ENCODE results near the gene STRIP1.

STRIP1 gene

GRCh38 chr1:110038271-110038670 lies 3.8 kb downstream of the STRIP1 start:
- no peak overlapping the region for H3K4me3 Mint-ChIP-seq
- peaks cover 54% of the 10 kb centered on the region for H3K36me3 Mint-ChIP-seq (ENCODE audit: low read depth)
- peaks cover 19% of the 10 kb centered on the region for H3K4me1 Mint-ChIP-seq

GRCh38 chr1:110039641-110040040 lies 5.2 kb downstream of the STRIP1 start:
- Mint-ChIP-seq H3K36me3 (ENCODE audit: low read depth) (peaks cover 64% of the 10 kb centered on the region), H3K27me3 (ENCODE audit: low read depth) (no peaks in the 10 kb centered on the region), H3K27ac (no peak overlapping the region), H3K4me1 (peaks cover 9% of the 10 kb centered on the region), H3K4me3 (no peak overlapping the region), H3K9me3 (no peaks in the 10 kb centered on the region)
- TF ChIP-seq CTCF (IDR thresholded peaks at IDR 0.05; ENCODE audit: unreplicated experiment in 3 of 3): no peak

More at GRCh38 chr1:110038271-110038670, 3.8 kb downstream of the STRIP1 start:
- Mint-ChIP-seq H3K27me3 (ENCODE audit: low read depth) (no peaks in the 10 kb centered on the region), H3K27ac (no peak overlapping the region), H3K9me3 (no peaks in the 10 kb centered on the region)
- no peak for TF ChIP-seq CTCF (IDR thresholded peaks at IDR 0.05; ENCODE audit: unreplicated experiment in 3 of 3)

GRCh38 chr1:110040548-110040947 lies 6.1 kb downstream of the STRIP1 start:
- Mint-ChIP-seq H3K4me1 (peaks cover 6% of the 10 kb centered on the region), H3K9me3 (no peaks in the 10 kb centered on the region), H3K27ac (no peak overlapping the region), H3K27me3 (ENCODE audit: low read depth) (no peaks in the 10 kb centered on the region), H3K36me3 (ENCODE audit: low read depth) (peaks cover 72% of the 10 kb centered on the region), H3K4me3 (no peak overlapping the region)
- no peak for TF ChIP-seq CTCF (IDR thresholded peaks at IDR 0.05; ENCODE audit: unreplicated experiment in 3 of 3)

- Mint-ChIP-seq H3K9me3 (no peaks in the 10 kb centered on the region), H3K27ac (no peak overlapping the region), H3K4me3 (no peak overlapping the region), H3K36me3 (ENCODE audit: low read depth) (peaks cover 90% of the 10 kb centered on the region), H3K4me1 (peaks cover 5% of the 10 kb centered on the region), H3K27me3 (ENCODE audit: low read depth) (no peaks in the 10 kb centered on the region)
- no peak for TF ChIP-seq CTCF (IDR thresholded peaks at IDR 0.05; ENCODE audit: unreplicated experiment in 3 of 3)
Measured at GRCh38 chr1:110043016-110043415, 8.6 kb downstream of the STRIP1 start.

GRCh38 chr1:110047463-110047862 lies 13.0 kb downstream of the STRIP1 start:
- Mint-ChIP-seq H3K4me3 (no peak overlapping the region), H3K27me3 (ENCODE audit: low read depth) (no peaks in the 10 kb centered on the region), H3K9me3 (no peaks in the 10 kb centered on the region), H3K4me1 (peaks cover 5% of the 10 kb centered on the region), H3K27ac (no peak overlapping the region), H3K36me3 (ENCODE audit: low read depth) (peaks cover 82% of the 10 kb centered on the region)
- no peak for TF ChIP-seq CTCF (IDR thresholded peaks at IDR 0.05; ENCODE audit: unreplicated experiment in 3 of 3)

- H3K4me1 Mint-ChIP-seq: peaks cover 5% of the 10 kb centered on the region
- no peak overlapping the region for H3K4me3 Mint-ChIP-seq
- H3K27ac Mint-ChIP-seq: no peak overlapping the region
- no peaks in the 10 kb centered on the region for H3K9me3 Mint-ChIP-seq
- peaks cover 83% of the 10 kb centered on the region for H3K36me3 Mint-ChIP-seq (ENCODE audit: low read depth)
- no peak for TF ChIP-seq CTCF (IDR thresholded peaks at IDR 0.05; ENCODE audit: unreplicated experiment in 3 of 3)
- no peaks in the 10 kb centered on the region for H3K27me3 Mint-ChIP-seq (ENCODE audit: low read depth)
Measured at GRCh38 chr1:110048240-110048639, 13.8 kb downstream of the STRIP1 start.
